HFF-Myc (cell line): Measurements from ENCODE around the gene GRB7.
"Not testable (repeated sequence)": the region's sequence is repeated elsewhere in the genome, so short reads cannot be mapped to it uniquely, and the experiment has no call there.

Source experiments
- DNase-seq: peaks from one replicate; pipeline ENCODE4 v3.0.0-alpha.2; 2011; ENCODE audit warnings: low read depth; ENCODE audit errors: extremely low read depth
- H3K4me3 ChIP-seq: replicated peaks from 2 replicates; pipeline ENCODE4 v1.5.1; 2011; ENCODE audit warnings: low read depth, mild to moderate bottlenecking, control low read depth, low read length
- CTCF ChIP-seq: IDR thresholded peaks from 2 replicates; pipeline ENCODE4 v1.5.1; 2012; ENCODE audit warnings: mild to moderate bottlenecking, low read depth, low read length, control low read depth; ENCODE audit errors: missing control alignments

GRB7 gene

DNA sequence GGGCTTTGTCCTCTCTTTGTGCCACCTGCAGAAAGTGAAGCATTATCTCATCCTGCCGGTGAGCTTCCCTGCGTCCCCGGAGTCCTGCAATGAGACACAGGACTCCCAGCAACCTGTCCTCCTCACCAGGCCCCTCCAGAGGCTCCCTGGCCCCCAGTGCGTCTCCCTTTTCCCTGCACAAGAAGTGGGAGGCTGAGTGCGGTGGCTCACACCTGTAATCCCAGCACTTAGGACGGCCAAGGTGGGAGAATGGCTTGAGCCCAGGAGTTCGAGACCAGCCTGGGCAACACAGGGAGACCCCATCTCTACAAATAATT lies 8.4 kb downstream of the GRB7 start:
- no peak for TF ChIP-seq CTCF
- no peak overlapping the region for H3K4me3 ChIP-seq
- DNase-seq: no peak

- no peak for TF ChIP-seq CTCF
- no peak for DNase-seq
- no peak overlapping the region for H3K4me3 ChIP-seq
These were observed 10.0 kb downstream of the GRB7 start for GRCh38 chr17:39747745-39748144.

GRCh38 chr17:39748444-39749034 lies 10.8 kb downstream of the GRB7 start:
- H3K4me3 ChIP-seq, DNase-seq: not testable (repeated sequence)

GRCh38 chr17:39750131-39751015 lies 12.6 kb downstream of the GRB7 start:
- H3K4me3 ChIP-seq: no peak overlapping the region
- no peak for TF ChIP-seq CTCF
- no peak for DNase-seq

DNA sequence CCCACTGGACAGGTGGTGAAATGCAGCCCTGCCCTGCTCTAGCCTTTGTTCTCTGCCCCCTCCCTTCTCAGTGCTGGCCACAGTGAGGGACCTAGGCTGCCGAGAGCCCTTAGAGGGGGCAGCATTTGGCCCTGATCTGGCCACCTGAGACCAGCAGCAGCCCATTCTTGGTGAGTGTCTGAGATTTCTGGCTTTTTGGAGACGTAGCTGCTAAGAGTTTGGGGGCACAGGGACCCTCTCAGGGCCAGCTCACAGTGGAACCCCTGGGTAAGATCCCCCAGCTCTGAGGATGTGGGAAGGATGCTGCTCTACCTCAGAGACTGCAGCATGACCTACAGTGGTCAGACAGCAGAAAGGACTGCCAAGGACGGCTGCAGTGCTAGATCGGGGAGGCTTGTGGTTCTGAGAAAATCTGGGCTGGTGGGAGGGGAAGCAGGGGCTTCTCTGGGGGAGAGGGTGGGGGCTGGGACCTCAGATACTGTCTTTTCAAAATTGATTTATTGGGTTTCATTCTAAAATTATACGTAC lies 13.3 kb downstream of the GRB7 start:
- no peak for DNase-seq
- TF ChIP-seq CTCF: no peak
- no peak overlapping the region for H3K4me3 ChIP-seq

DNA sequence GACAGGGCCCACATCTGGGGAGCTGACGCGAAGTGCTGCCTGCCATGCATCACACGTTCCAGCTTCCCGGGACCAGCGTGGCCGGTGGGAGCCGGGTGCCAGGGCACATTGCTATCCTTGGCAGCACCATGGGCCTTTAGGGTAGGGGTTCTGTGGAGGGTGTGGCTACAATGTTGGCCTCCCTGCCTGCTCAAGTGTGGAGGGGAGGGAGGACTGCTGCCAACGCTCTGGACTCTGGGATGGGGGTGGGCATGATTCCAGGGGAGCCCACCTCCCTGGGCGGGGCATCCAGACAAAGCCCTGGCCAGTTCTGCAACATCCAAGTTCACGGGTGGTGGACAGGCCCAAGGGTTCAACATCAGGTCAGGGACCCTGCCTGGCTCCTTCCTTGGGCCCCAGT lies 13.9 kb downstream of the GRB7 start:
- H3K4me3 ChIP-seq: no peak overlapping the region

More for the DNA sequence above, 13.9 kb downstream of the GRB7 start:
- DNase-seq: no peak
- TF ChIP-seq CTCF: no peak
